Activated B cell treated with CpG ODN at 0.5 μM for 24 hours (primary cell): ENCODE data around the gene SCLT1. TPM values are rescaled to one million over a fixed set of nuclear protein-coding genes. Genes with fewer than 3 reads are reported as not detected.

Source experiments
- ATAC-seq: fragments of 200-7000 bp; cut with Tn5 transposase; one replicate; pipeline ENCODE4 v1.10.0; 2021; ENCODE audit warnings: low read depth, mild to moderate bottlenecking, moderate library complexity
- CTCF ChIA-PET: fragments of 350-600 bp; sonication (Branson Sonifier 250); formaldehyde crosslinking; loops from one replicate; lab custom pipeline; 2021; ENCODE audit warnings: antibody characterized with exemption; lab: Charles Lee
- POLR2A ChIA-PET: fragments of 350-600 bp; sonication (Branson Sonifier 250); formaldehyde crosslinking; loops from one replicate; lab custom pipeline; 2021; ENCODE audit warnings: antibody characterized with exemption; lab: Charles Lee
- DNase-seq: peaks from one replicate; pipeline ENCODE4 v3.0.0; 2022
- H3K27ac Mint-ChIP-seq: one replicate; pipeline ENCODE4 v1.8.0; 2020; ENCODE audit warnings: mixed read lengths
- H3K27me3 Mint-ChIP-seq: one replicate; pipeline ENCODE4 v1.8.0; 2021; ENCODE audit warnings: mixed read lengths
- H3K36me3 Mint-ChIP-seq: one replicate; pipeline ENCODE4 v1.8.0; 2021; ENCODE audit warnings: low read depth, mixed read lengths
- H3K4me1 Mint-ChIP-seq: one replicate; pipeline ENCODE4 v1.8.0; 2021; ENCODE audit warnings: mixed read lengths
- H3K4me3 Mint-ChIP-seq: one replicate; pipeline ENCODE4 v1.8.0; 2020; ENCODE audit warnings: mild to moderate bottlenecking, mixed read lengths
- H3K9me3 Mint-ChIP-seq: one replicate; pipeline ENCODE4 v1.8.0; 2020; ENCODE audit warnings: mixed read lengths
- CTCF ChIP-seq: fragments of 200-600 bp; IDR thresholded peaks from one replicate; pipeline ENCODE4 v1.8.0; 2022; ENCODE audit warnings: antibody characterized with exemption, mild to moderate bottlenecking
- intact Hi-C: fragments of 100-400 bp; cut with micrococcal nuclease; formaldehyde crosslinking; loops from one replicate; pipeline ENCODE4 v1.15.1; 2024
- total RNA-seq: library from RNA; stranded (reverse); gene quantifications from 2 replicates; pipeline ENCODE4 v1.2.3, GENCODE V29; 2022

Gene SCLT1
- total RNA-seq, 1 donor from 2014 or later: 24.5 TPM

- no peak for TF ChIP-seq CTCF
- H3K27me3 Mint-ChIP-seq: no peaks in the 10 kb centered on the region
- DNase-seq (no peak), ATAC-seq (no peak)
- no peaks in the 10 kb centered on the region for H3K4me1 Mint-ChIP-seq
- intact Hi-C loops: no loop called here
- CTCF ChIA-PET: no interaction called here
- POLR2A ChIA-PET: no interaction called here
- H3K36me3 Mint-ChIP-seq: peaks cover 97% of the 10 kb centered on the region
- no peak overlapping the region for H3K27ac Mint-ChIP-seq
- no peak overlapping the region for H3K4me3 Mint-ChIP-seq
- H3K9me3 Mint-ChIP-seq: no peaks in the 10 kb centered on the region
Measured at GRCh38 chr4:128848461-128848860, 244.9 kb downstream of the SCLT1 start.

GRCh38 chr4:128847082-128847724 is 246.1 kb downstream of the SCLT1 start:
- Mint-ChIP-seq H3K36me3 (peaks cover 96% of the 10 kb centered on the region), H3K4me3 (no peak overlapping the region), H3K9me3 (no peaks in the 10 kb centered on the region), H3K4me1 (no peaks in the 10 kb centered on the region), H3K27me3 (no peaks in the 10 kb centered on the region), H3K27ac (no peak overlapping the region)
- ATAC-seq (no peak), DNase-seq (no peak)
- intact Hi-C loops: no loop called here
- TF ChIP-seq CTCF: no peak
- CTCF ChIA-PET: no interaction called here
- POLR2A ChIA-PET: no interaction called here

GRCh38 chr4:128846063-128846462 is 247.3 kb downstream of the SCLT1 start:
- no peaks in the 10 kb centered on the region for H3K27me3 Mint-ChIP-seq
- ATAC-seq (no peak), DNase-seq (no peak)
- H3K36me3 Mint-ChIP-seq: peaks cover 94% of the 10 kb centered on the region
- intact Hi-C loops: no loop called here
- ChIA-PET CTCF (no interaction called here), POLR2A (no interaction called here)
- no peaks in the 10 kb centered on the region for H3K4me1 Mint-ChIP-seq
- no peak overlapping the region for H3K27ac Mint-ChIP-seq
- no peak overlapping the region for H3K4me3 Mint-ChIP-seq
- H3K9me3 Mint-ChIP-seq: no peaks in the 10 kb centered on the region
- TF ChIP-seq CTCF: no peak

GRCh38 chr4:128844931-128845330 is 248.4 kb downstream of the SCLT1 start:
- CTCF ChIA-PET: no interaction called here
- Mint-ChIP-seq H3K9me3 (no peaks in the 10 kb centered on the region), H3K4me3 (no peak overlapping the region), H3K4me1 (peaks cover 6% of the 10 kb centered on the region), H3K27me3 (no peaks in the 10 kb centered on the region), H3K27ac (no peak overlapping the region), H3K36me3 (peaks cover 90% of the 10 kb centered on the region)
- intact Hi-C loops: no loop called here
- TF ChIP-seq CTCF: no peak
- ATAC-seq (no peak), DNase-seq (no peak)
- POLR2A ChIA-PET: no interaction called here

- intact Hi-C loops: no loop called here
- H3K27me3 Mint-ChIP-seq: no peaks in the 10 kb centered on the region
- no peak for DNase-seq
- no peak overlapping the region for H3K4me3 Mint-ChIP-seq
- no peak for ATAC-seq
- peaks cover 77% of the 10 kb centered on the region for H3K36me3 Mint-ChIP-seq
- H3K4me1 Mint-ChIP-seq: peaks cover 27% of the 10 kb centered on the region
- ChIA-PET CTCF (interaction anchor here (0.9 kb wide), 1 partner anchor 21 kb away, joined by 3 read pairs; no protein-coding TSS in a partner anchor), POLR2A (no interaction called here)
- no peaks in the 10 kb centered on the region for H3K9me3 Mint-ChIP-seq
- TF ChIP-seq CTCF: no peak
- no peak overlapping the region for H3K27ac Mint-ChIP-seq
Measured at GRCh38 chr4:128841402-128841801, 251.9 kb downstream of the SCLT1 start.
